WTC11 (cell line): Measurements from ENCODE around the gene PPCDC. TPM values are rescaled to one million over a fixed set of nuclear protein-coding genes. Genes with fewer than 3 reads are reported as not detected.

Source experiments
- ATAC-seq: fragments of 200-7000 bp; cut with Tn5 transposase; 2 replicates; pipeline ENCODE4 v1.10.0; 2021; ENCODE audit warnings: mild to moderate bottlenecking, moderate library complexity
- CTCF ChIA-PET: fragments of 300-600 bp; sonication (Branson Sonifier 250); formaldehyde crosslinking; loops from one replicate; lab custom pipeline; 2021; ENCODE audit warnings: antibody characterized with exemption; lab: Charles Lee
- POLR2A ChIA-PET: fragments of 350-600 bp; sonication (Branson Sonifier 250); formaldehyde crosslinking; loops from one replicate; lab custom pipeline; 2021; ENCODE audit warnings: antibody characterized with exemption; lab: Charles Lee
- DNase-seq: peaks from one replicate; pipeline ENCODE4 v3.0.0; 2021; ENCODE audit warnings: low spot score
- H3K27ac Mint-ChIP-seq: 2 replicates; pipeline ENCODE4 v1.8.0; 2021; ENCODE audit warnings: mixed read lengths
- H3K27me3 Mint-ChIP-seq: 2 replicates; pipeline ENCODE4 v1.8.0; 2021; ENCODE audit warnings: low read depth, mild to moderate bottlenecking, moderate library complexity, mixed read lengths
- H3K36me3 Mint-ChIP-seq: 2 replicates; pipeline ENCODE4 v1.8.0; 2021; ENCODE audit warnings: mixed read lengths
- H3K4me1 Mint-ChIP-seq: 2 replicates; pipeline ENCODE4 v1.8.0; 2022; ENCODE audit warnings: mixed read lengths
- H3K4me3 Mint-ChIP-seq: 2 replicates; pipeline ENCODE4 v1.8.0; 2021; ENCODE audit warnings: mild to moderate bottlenecking, moderate library complexity, mixed read lengths
- H3K9me3 Mint-ChIP-seq: 2 replicates; pipeline ENCODE4 v1.8.0; 2021; ENCODE audit warnings: mixed read lengths
- AR ChIP-seq: fragments of 250-450 bp; sonication (Bioruptor Pico); IDR thresholded peaks from 2 replicates; pipeline ENCODE4 v1.9.0; 2021; ENCODE audit warnings: mild to moderate bottlenecking
- ATF3 ChIP-seq: sonication (generic); formaldehyde crosslinking; conservative IDR thresholded peaks from 2 replicates; pipeline ENCODE4 v1.8.1; 2022; ENCODE audit warnings: mild to moderate bottlenecking, missing genetic modification reagents
- CREB1 ChIP-seq: sonication (generic); formaldehyde crosslinking; IDR thresholded peaks from 2 replicates; pipeline ENCODE4 v1.8.0; 2023; ENCODE audit warnings: mild to moderate bottlenecking, missing genetic modification reagents
- CREM ChIP-seq: sonication (generic); formaldehyde crosslinking; IDR thresholded peaks from 2 replicates; pipeline ENCODE4 v1.8.1; 2022; ENCODE audit warnings: mild to moderate bottlenecking, missing genetic modification reagents, moderate library complexity
- CTCF ChIP-seq: fragments of 200-600 bp; IDR thresholded peaks from 2 replicates; pipeline ENCODE4 v1.8.0; 2022; ENCODE audit warnings: antibody characterized with exemption
- ELF4 ChIP-seq: sonication (generic); formaldehyde crosslinking; IDR thresholded peaks from 2 replicates; pipeline ENCODE4 v1.8.1; 2022; ENCODE audit warnings: low read depth, mild to moderate bottlenecking, moderate library complexity, missing genetic modification reagents
- EMX1 ChIP-seq: fragments of 250-450 bp; sonication (Bioruptor Pico); IDR thresholded peaks from 2 replicates; pipeline ENCODE4 v1.8.0; 2021; ENCODE audit warnings: mild to moderate bottlenecking
- ESRRA ChIP-seq: sonication (generic); formaldehyde crosslinking; IDR thresholded peaks from 2 replicates; pipeline ENCODE4 v1.8.1; 2022; ENCODE audit warnings: mild to moderate bottlenecking, missing genetic modification reagents, borderline replicate concordance
- ETV6 ChIP-seq: sonication (generic); formaldehyde crosslinking; IDR thresholded peaks from 2 replicates; pipeline ENCODE4 v1.8.1; 2022; ENCODE audit warnings: mild to moderate bottlenecking, missing genetic modification reagents
- GABPB1 ChIP-seq: sonication (generic); formaldehyde crosslinking; IDR thresholded peaks from 2 replicates; pipeline ENCODE4 v1.8.1; 2023; ENCODE audit warnings: mild to moderate bottlenecking, missing genetic modification reagents
- GTF2I ChIP-seq: fragments of 250-450 bp; sonication (Bioruptor Pico); conservative IDR thresholded peaks from 2 replicates; pipeline ENCODE4 v1.4.0; 2021; ENCODE audit warnings: mild to moderate bottlenecking
- IRF2 ChIP-seq: sonication (generic); formaldehyde crosslinking; IDR thresholded peaks from 2 replicates; pipeline ENCODE4 v1.8.0; 2022; ENCODE audit warnings: low read depth, missing genetic modification reagents, borderline replicate concordance
- JAZF1 ChIP-seq: fragments of 250-450 bp; sonication (Bioruptor Pico); IDR thresholded peaks from 2 replicates; pipeline ENCODE4 v1.9.0; 2021; ENCODE audit warnings: moderate library complexity, mild to moderate bottlenecking, inconsistent platforms
- KAT7 ChIP-seq: sonication (generic); formaldehyde crosslinking; IDR thresholded peaks from 2 replicates; pipeline ENCODE4 v1.8.1; 2023; ENCODE audit warnings: missing genetic modification reagents, mild to moderate bottlenecking, borderline replicate concordance
- MAX ChIP-seq: sonication (generic); formaldehyde crosslinking; IDR thresholded peaks from 2 replicates; pipeline ENCODE4 v1.8.0; 2022; ENCODE audit warnings: mild to moderate bottlenecking, missing genetic modification reagents
- MLX ChIP-seq: sonication (generic); formaldehyde crosslinking; IDR thresholded peaks from 2 replicates; pipeline ENCODE4 v1.8.1; 2023; ENCODE audit warnings: mild to moderate bottlenecking, missing genetic modification reagents, moderate library complexity
- NFATC4 ChIP-seq: fragments of 250-450 bp; sonication (Bioruptor Pico); IDR thresholded peaks from 2 replicates; pipeline ENCODE4 v1.9.0; 2021; ENCODE audit warnings: mild to moderate bottlenecking
- NR1H2 ChIP-seq: sonication (generic); formaldehyde crosslinking; IDR thresholded peaks from 2 replicates; pipeline ENCODE4 v1.9.0; 2021; ENCODE audit warnings: mild to moderate bottlenecking, moderate library complexity, missing genetic modification reagents
- NR3C1 ChIP-seq: sonication (generic); formaldehyde crosslinking; conservative IDR thresholded peaks from 2 replicates; pipeline ENCODE4 v1.8.1; 2023; ENCODE audit warnings: low read depth, mild to moderate bottlenecking, missing genetic modification reagents
- OVOL2 ChIP-seq: fragments of 250-450 bp; sonication (Bioruptor Pico); IDR thresholded peaks from 2 replicates; pipeline ENCODE4 v1.9.0; 2021; ENCODE audit warnings: mild to moderate bottlenecking, borderline replicate concordance
- PREB ChIP-seq: sonication (generic); formaldehyde crosslinking; IDR thresholded peaks from 2 replicates; pipeline ENCODE4 v1.8.1; 2022; ENCODE audit warnings: mild to moderate bottlenecking, missing genetic modification reagents, moderate library complexity, borderline replicate concordance
- RORB ChIP-seq: fragments of 250-450 bp; sonication (Bioruptor Pico); IDR thresholded peaks from 2 replicates; pipeline ENCODE4 v1.9.0; 2021; ENCODE audit warnings: mild to moderate bottlenecking
- SMAD3 ChIP-seq: sonication (generic); formaldehyde crosslinking; IDR thresholded peaks from 2 replicates; pipeline ENCODE4 v1.8.0; 2022; ENCODE audit warnings: missing genetic modification reagents, mild to moderate bottlenecking, borderline replicate concordance
- TEAD1 ChIP-seq: sonication (generic); formaldehyde crosslinking; IDR thresholded peaks from 2 replicates; pipeline ENCODE4 v1.8.0; 2022; ENCODE audit warnings: mild to moderate bottlenecking, missing genetic modification reagents
- TEAD4 ChIP-seq: sonication (generic); formaldehyde crosslinking; IDR thresholded peaks from 2 replicates; pipeline ENCODE4 v1.8.0; 2022; ENCODE audit warnings: mild to moderate bottlenecking, missing genetic modification reagents
- TP53 ChIP-seq: sonication (generic); formaldehyde crosslinking; IDR thresholded peaks from 2 replicates; pipeline ENCODE4 v1.8.1; 2023; ENCODE audit warnings: mild to moderate bottlenecking, missing genetic modification reagents
- ZBTB43 ChIP-seq: sonication (generic); formaldehyde crosslinking; IDR thresholded peaks from 2 replicates; pipeline ENCODE4 v1.8.1; 2023; ENCODE audit warnings: mild to moderate bottlenecking, missing genetic modification reagents
- ZNF317 ChIP-seq: sonication (generic); formaldehyde crosslinking; IDR thresholded peaks from 2 replicates; pipeline ENCODE4 v1.8.1; 2023; ENCODE audit warnings: low read depth, mild to moderate bottlenecking, moderate library complexity, missing genetic modification reagents, borderline replicate concordance
- ZNF671 ChIP-seq: fragments of 250-450 bp; sonication (Bioruptor Pico); IDR thresholded peaks from 2 replicates; pipeline ENCODE4 v1.8.0; 2021; ENCODE audit warnings: mild to moderate bottlenecking
- total RNA-seq: library from RNA; stranded (reverse); gene quantifications from 3 replicates; pipeline ENCODE4 v1.2.3, GENCODE V29; 2021

PPCDC gene
- total RNA-seq, 1 experiment from 2014 or later = 30.1 TPM

- no peak for TF ChIP-seq GABPB1 (CRISPR knock-in tag)
- TF ChIP-seq CREM (CRISPR knock-in tag) = no peak
- no peak for TF ChIP-seq AR
- TF ChIP-seq NFATC4 = no peak
- TF ChIP-seq OVOL2 (CRISPR knock-in tag) = no peak
- no peak for TF ChIP-seq ATF3 (CRISPR knock-in tag)
- TF ChIP-seq ZNF671 = no peak
- TF ChIP-seq TEAD4 (CRISPR knock-in tag) = no peak
- no peak for TF ChIP-seq JAZF1
- TF ChIP-seq NR1H2 (CRISPR knock-in tag) = no peak
- no peak for TF ChIP-seq EMX1
- TF ChIP-seq ELF4 (CRISPR knock-in tag) = no peak
- no peak for TF ChIP-seq MAX (CRISPR knock-in tag)
- TF ChIP-seq TEAD1 (CRISPR knock-in tag) = no peak
- no peak for TF ChIP-seq ESRRA (CRISPR knock-in tag)
- no peak for TF ChIP-seq PREB
- no peak for TF ChIP-seq KAT7 (CRISPR knock-in tag)
- no peak for TF ChIP-seq CREB1 (CRISPR knock-in tag)
- no peak for TF ChIP-seq IRF2 (CRISPR knock-in tag)
- TF ChIP-seq SMAD3 (CRISPR knock-in tag) = no peak
- no peak; the same call in 1 of the 2 replicates for ATAC-seq
- no peak overlapping the region for H3K4me3 Mint-ChIP-seq
- no peak for DNase-seq
- H3K27ac Mint-ChIP-seq = no peak overlapping the region
- ChIA-PET CTCF (interaction anchor here (0.8 to 1.6 kb wide), 10 partner anchors 9 to 274 kb away, joined by 3 to 9 read pairs (median 5); partner anchors contain the start of genes C15orf39 and PPCDC), POLR2A (interaction anchor here (0.5 to 1.0 kb wide), 2 partner anchors 10 to 20 kb away, joined by 3 to 5 read pairs; partner anchors contain the start of gene PPCDC)
- H3K9me3 Mint-ChIP-seq = no peaks in the 10 kb centered on the region
- H3K27me3 Mint-ChIP-seq = no peaks in the 10 kb centered on the region
- peaks cover 56% of the 10 kb centered on the region for H3K4me1 Mint-ChIP-seq
- peaks cover 17% of the 10 kb centered on the region for H3K36me3 Mint-ChIP-seq
Observed at GRCh38 chr15:75033809-75034208, 10.4 kb downstream of the PPCDC start.

- DNase-seq = no peak
- no peaks in the 10 kb centered on the region for H3K9me3 Mint-ChIP-seq
- H3K27ac Mint-ChIP-seq = no peak overlapping the region
- peaks cover 17% of the 10 kb centered on the region for H3K36me3 Mint-ChIP-seq
- ChIA-PET POLR2A (interaction anchor here (1.0 kb wide), 1 partner anchor 11 kb away, joined by 3 read pairs; the partner anchor contains the start of gene PPCDC), CTCF (interaction anchor here (0.9 to 1.6 kb wide), 8 partner anchors 8 to 273 kb away, joined by 3 to 8 read pairs (median 5); partner anchors contain the start of gene C15orf39)
- no peak overlapping the region for H3K4me3 Mint-ChIP-seq
- H3K4me1 Mint-ChIP-seq = peaks cover 48% of the 10 kb centered on the region
- no peaks in the 10 kb centered on the region for H3K27me3 Mint-ChIP-seq
- ATAC-seq = no peak
- TF ChIP-seq ZNF317 (CRISPR knock-in tag) = no peak
- TF ChIP-seq NR3C1 (CRISPR knock-in tag) = no peak
- no peak for TF ChIP-seq ZBTB43 (CRISPR knock-in tag)
- TF ChIP-seq TP53 (CRISPR knock-in tag) = no peak
- TF ChIP-seq EMX1 = no peak
- TF ChIP-seq TEAD1 (CRISPR knock-in tag) = no peak
- TF ChIP-seq ETV6 (CRISPR knock-in tag) = no peak
- TF ChIP-seq GTF2I (CRISPR knock-in tag) = no peak
- no peak for TF ChIP-seq CTCF
- TF ChIP-seq RORB = no peak
- TF ChIP-seq MLX (CRISPR knock-in tag) = no peak
Observed at GRCh38 chr15:75034615-75035014, 11.2 kb downstream of the PPCDC start.
